DMS114 treated with DMSO at 0.1 percent for 48 hours (cell line): ENCODE data around the gene COL5A2.

Experiments used
- DNase-seq: peaks from one replicate; lab custom pipeline; 2025; ENCODE audit not compliant: unreplicated experiment; lab: John Stamatoyannopoulos, UW

COL5A2 gene

DNA sequence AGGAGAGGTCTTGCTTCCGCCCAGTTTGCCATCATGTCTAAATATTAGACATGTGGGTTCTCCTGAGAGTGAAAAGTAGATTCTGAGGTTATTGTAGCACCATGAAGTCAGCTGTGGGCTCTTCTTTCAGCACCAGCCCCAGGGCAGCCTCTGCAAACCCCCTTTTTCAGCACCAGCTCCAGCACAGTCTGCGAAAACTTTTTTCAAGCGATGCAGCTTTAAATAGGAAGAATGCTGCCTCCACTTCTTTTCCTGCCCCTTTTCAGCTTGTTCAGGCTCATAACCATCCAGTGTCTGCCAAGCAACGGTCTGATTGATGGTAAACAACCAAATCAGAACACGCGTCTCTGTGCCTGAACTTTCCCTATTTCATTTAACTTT, at the start of gene COL5A2:
COL5A2 (minus strand) TSS at position 192 of the 381 bp plus-strand sequence; CDS start at position 35, 157 bp downstream.
- peak; percentile 97 for DNase-seq

DNA sequence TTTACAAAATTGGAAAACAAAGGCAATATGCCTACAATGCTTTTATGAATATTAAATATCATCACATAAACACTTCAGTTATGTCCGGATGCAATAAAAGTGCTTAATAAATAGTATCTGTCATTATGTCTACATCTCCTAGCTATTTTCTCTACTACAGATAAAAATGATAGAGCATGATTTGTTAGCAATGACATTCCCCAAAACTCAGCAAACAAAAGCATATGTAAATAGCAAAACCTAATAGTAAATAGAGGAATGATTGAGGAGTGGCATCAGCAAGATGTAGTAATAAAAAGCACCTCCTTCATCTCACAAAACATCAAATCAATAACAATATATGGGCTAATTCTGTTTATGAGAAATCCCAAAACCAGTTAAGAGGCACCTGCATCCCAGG, 46.5 kb upstream of the COL5A2 start:
- DNase-seq, result no peak

DNA sequence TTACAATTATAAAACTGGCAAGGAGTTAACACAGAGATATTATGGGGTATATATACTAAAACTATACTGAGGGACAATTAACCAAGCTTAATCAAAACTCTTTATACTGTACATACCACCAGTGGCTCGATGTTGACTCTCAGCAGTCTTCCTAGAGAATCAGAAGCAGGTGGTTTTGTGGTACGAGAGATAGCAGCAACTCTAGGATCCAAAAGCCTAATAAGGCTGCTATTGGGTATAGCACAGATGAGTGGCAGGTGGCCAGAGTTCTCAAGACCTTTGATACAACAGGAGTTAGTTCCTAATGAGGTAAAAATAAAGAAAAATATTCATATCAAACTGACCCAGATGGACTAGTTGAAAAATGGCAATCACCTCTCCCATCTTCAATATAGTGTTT, 45.5 kb upstream of the COL5A2 start:
- no peak for DNase-seq

DNA sequence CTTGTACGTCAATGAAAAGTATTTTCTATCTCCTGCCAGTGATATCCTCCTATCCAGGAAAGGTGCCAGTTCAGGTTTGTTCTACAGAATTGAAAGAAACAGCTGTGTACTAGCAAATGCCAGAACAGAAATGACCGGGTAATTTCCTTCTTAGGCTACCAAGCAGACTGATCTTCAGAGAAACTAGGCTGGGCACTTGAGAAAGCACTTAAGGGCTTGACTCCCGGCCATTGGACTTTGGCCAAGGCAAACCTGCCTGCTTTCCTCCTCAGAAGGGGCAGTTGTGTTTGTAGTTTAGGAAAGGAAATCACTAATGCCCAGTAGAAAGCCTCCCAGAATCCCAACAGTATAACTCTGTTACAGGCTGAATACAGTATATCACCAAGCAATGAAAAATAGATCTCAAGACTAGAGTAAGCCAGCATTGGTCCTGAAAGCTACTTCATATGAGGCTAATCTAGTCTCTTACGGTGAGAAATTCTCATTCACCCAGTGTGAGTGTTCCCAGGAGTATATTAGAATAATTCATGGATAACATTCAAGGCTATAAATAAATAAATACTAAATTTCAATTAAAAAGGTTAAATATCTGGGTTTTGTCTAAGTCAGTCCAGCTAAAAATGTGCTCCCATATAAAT, 43.0 kb upstream of the COL5A2 start:
- no peak for DNase-seq

DNA sequence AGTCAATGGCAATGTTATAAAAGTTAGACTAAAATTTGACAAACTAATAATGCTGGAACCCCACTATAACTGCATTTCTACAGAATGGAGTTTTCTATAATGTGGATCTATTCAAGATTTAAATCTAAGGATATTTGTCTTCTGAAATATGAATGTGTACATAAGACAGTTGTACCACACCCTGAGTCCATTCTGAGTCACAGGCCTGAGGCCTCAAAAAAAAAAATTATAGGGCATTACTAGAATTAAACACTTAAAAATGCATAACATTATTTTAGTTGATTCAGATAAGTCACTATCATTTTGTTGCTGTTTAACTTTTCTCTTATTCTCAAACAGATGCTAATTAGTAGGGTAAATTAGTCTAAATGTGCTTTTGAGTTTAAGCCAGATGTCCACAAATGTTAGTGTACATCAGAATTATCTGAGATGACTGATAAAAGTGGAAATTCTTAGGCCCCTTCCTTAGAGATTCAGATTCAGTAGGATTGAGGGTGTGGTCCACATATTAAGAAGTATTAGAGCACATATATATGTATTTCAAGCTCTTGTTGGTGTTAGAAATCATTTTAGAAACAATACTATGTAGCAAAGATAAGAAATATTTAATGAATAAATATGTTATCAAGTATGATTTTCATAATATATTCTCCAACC, 42.4 kb upstream of the COL5A2 start:
- DNase-seq, result no peak

DNA sequence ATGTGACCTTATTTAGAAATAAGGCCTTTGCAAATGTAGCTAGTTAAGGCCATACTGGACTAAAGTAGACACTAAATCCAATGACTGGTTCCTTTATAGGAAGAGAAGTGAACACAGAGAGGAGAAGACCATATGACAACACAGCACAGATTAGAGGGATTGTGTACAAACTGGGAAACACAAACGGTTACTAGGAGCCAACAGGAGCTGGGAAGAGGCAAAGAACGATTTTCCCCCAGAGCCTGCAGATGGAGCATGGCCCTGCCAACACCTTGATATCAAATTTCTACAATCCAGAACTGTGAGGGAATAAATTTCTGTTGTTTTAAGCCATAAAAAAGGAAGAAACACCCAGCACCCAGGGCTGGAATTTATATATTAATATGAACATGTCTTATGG, 38.7 kb upstream of the COL5A2 start:
- DNase-seq, result no peak

DNA sequence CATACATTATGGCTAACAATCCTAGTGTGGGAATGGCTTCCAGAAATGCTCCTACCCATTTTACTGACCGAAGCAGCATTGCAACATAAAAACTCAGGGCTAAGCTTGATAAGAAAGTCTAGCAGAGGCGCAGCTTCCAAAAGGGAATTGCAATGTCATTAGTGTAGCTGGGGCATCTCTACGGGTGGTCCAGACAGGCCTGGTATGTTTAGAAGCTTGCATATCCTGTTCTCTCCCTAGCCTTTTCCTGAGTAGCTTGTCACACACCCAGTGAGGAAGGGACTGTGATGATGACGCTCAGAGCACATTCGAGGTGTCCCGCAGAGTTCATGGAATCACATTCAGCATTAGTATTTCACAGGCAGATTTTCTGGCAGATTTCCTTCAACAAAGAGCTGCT, 38.0 kb upstream of the COL5A2 start:
- DNase-seq, result peak; percentile 78

DNA sequence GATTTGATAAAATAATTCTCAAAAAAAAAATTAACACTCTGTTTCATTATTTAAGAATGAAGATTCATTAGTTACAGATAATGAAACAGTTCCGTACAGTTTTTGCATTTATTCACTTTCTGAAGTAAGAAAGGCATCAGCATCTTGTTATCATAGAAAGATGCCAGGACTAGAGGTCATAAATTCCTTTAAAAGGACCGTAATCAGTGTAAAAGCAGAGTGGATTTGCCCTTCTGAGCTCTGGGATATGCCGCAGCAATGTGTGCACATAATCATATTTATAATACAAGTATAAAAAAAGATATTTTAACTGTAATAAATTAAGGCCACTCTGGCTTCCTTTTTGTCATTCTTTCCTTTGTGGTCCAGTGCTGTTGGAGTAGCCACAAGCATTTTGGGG, 37.5 kb upstream of the COL5A2 start:
- no peak for DNase-seq

DNA sequence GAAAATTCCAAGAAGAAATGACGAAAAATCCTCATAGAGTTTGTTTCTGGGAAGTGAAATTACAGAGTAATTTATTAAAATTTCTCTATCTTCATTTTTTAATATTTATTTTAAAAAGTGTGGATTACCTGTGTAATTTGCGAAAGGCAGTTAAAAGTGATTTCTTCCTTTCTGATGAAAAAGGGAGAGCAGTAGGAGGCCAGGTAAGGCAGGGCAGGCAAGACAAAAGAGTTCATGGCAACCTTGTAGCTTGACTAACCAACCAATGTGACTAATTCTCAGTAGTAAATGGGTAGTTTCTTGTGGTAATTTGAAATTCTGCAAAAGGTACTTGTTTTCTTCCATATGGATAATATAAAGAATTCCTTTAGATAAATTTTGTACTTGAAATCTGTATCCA, 34.9 kb upstream of the COL5A2 start:
- no peak for DNase-seq

DNA sequence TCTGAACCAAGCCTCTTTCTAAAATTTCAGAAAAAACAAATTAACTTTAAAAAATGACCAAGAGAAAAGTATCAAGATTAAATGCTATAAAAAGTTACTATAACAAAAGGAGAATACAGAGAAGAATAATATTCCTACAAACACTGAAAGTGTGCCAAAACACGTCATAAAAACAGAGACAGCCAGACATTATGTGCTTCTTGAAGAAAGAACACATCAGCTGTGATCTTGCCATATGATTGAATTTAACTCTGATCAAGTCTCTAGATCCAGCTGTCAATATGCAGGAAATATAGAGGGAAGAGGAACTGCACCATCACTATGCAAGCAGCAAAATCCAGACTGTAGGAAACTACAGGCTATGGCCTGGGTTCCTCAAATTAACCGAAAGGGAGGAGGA, 33.7 kb upstream of the COL5A2 start:
- DNase-seq, result no peak

DNA sequence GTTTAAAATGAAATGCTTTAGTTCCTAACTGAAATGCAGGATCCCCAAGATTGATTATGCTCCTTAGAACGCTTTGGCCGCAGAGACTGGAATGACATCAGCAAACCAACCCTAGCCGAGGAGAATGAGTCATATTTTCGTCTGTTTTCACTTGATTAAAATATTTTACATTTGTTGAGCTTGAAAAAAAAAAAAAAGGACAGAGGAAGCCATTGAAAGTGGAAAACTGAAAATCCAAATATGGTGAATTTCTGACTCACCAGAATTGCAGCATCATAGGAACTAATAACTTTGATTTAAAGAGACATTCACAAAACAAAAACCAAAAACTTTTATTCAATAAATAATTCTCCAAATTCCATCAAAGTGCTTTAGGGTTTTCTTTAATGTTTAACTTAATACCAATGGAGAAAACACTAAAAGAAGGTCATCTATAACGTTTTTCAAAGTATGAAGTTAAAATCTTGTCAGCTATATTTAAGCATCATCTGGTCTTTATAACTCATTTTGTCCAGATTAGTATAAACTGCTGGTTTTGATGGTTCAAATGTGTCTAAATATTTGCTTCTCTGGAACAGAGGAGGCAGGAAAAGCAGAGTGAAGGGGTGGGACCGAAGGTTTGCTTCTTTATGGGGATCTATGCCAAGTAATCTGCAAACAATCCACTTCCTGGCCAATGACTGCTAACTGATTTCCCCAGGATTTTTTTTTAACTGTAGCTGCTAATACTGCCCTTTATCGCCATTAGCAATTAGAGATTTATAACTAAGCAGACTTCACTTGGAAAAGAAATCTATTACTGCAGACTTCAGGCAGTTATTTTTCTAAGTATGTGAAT, 30.9 kb upstream of the COL5A2 start:
- DNase-seq, result peak; percentile 70

DNA sequence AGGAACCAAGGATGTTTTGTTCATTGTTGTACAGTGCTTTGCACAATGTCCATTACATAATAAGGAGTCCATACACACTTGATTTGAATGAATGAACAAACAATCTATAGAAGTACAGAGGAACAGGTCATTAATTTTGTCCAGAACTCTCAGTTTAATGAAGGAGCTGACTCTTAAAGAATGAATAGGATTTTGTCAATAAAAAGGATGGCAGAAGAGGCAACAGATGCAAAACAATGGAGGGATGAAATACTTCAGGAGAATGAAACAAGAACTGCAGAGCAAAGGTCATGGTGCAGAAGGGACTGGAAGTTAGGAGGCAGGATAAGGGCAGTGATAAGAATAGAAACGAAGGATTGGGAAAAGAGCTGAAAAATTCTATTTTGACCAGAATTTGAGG, 28.7 kb upstream of the COL5A2 start:
- DNase-seq, result peak; percentile 89

DNA sequence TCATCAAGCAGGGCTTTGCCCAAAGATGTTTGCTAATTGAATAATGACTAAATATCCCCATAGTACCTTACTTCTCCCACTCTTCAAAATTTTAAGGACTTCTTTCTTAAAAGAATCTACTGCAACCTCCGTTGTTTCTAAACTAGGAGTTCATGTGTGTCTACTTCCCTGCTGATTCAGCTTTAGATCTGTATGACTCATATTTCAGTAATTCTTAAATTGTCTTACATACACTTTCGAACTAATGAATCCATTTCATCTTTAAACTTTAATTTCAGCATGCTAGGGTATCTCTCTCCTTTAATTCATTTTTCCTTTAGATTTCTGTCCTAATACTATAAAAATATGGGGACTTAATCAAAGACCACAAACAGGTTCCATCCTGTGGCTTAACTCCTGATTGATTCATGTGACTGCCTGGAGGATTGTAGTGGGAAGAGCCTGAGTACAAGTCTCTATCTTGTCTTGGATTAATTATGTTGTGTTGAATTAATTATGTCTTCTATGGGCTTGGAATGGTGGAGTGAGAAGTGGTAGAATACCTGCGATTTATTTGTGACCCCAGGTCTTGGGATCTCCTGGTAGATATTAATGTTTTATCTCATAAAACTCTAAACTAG, 24.9 kb upstream of the COL5A2 start:
- no peak for DNase-seq

DNA sequence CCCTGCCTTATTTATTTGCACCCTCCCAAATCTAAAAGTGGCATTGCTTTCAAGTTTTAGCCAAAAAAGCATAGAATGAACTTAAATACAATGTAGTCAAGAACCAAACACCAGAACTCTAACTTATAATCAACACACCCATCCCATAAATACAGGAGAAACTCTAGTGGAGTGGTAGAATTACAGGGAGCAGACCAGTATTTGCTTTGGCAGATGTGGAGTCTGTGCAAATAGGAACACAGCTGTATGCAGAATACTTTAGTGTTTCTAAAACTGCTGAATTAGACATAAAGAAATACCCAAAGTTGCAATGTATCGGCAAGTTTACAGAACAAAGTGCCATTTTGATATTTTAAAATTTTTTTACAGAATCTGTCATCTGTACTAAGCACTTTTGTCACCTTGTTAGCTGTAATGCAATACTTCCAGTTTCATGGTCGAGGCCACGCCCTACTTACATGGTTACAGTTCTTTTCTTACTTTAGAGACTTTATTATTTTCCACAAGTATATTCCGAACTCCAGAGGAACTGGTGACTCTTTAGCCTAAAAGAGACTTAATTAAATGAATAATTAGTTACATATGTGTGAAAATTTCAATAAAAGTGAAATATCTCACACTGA, 23.7 kb upstream of the COL5A2 start:
- DNase-seq, result peak; percentile 91

DNA sequence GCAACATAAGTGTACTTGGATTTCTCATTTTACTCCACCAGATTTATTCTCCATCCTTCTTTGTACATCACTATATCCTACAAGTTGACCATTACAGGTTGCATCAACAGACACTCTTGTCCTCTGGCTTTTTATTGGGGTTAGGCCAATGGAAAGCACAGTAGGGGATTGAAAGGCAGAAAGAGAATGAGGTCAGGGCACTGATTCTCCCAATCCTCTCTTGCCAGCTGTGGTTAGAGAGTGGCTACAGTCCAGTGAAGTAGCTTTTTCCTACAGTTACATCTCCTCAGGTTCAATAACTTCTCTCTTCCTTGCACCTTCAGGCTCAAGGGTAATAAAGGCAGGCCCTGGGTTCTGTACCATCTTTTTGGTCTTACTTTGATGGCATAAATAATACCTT, 20.2 kb upstream of the COL5A2 start:
- no peak for DNase-seq

DNA sequence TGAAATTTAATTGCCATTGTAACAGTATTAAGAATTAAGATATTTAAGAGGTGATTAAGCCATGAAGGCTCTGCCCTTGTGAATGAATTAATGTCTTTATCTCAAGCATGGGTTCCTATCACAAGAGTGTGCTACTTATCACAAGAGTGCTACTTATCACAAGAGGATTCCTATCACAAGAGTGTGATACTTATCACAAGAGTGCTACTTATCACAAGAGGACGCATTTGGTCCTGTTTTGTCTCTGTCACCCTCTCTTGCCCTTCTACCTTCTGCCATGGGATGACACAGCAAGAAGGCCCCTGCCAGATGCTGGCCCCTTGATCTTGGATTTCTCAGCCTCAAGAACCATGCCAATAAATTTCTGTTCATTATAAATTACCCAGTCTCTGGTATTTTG, 13.2 kb upstream of the COL5A2 start:
- DNase-seq, result no peak

DNA sequence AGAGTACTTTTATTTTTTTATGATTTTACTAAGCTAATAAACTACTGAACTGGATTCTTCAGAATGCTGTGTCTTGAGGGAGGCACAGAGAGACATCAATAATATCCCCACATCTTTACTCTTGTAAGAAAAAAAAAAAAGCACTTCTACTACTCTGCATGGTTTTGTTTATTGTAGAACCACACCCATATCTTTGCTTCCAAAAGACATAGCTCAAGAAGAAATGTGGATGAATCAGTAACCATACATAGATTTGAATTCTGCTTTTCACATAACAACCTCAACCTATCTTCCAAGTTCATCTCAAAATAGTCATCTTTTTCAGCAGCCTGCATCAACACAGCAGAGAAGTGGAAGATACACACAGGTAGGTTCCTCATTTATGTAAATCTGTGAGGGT, 12.2 kb upstream of the COL5A2 start:
- DNase-seq, result no peak

DNA sequence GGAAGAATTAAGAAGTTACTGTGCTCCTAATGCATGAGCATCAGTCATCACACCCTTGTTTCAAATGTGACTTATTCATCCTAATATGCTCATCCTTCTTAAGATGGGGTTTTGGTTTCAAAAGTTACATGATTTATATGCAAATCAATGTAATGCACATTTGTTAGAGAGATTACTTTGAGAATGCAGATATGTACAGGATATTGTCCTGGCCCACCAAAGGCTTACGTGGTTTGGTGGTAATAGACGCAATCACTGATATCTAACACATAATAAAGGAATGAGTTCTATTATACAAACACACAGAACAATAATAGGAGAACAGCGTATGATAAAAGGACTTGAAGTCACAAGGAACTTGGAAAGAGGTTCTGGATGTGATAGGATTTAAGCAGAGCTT, 11.1 kb upstream of the COL5A2 start:
- DNase-seq, result no peak

DNA sequence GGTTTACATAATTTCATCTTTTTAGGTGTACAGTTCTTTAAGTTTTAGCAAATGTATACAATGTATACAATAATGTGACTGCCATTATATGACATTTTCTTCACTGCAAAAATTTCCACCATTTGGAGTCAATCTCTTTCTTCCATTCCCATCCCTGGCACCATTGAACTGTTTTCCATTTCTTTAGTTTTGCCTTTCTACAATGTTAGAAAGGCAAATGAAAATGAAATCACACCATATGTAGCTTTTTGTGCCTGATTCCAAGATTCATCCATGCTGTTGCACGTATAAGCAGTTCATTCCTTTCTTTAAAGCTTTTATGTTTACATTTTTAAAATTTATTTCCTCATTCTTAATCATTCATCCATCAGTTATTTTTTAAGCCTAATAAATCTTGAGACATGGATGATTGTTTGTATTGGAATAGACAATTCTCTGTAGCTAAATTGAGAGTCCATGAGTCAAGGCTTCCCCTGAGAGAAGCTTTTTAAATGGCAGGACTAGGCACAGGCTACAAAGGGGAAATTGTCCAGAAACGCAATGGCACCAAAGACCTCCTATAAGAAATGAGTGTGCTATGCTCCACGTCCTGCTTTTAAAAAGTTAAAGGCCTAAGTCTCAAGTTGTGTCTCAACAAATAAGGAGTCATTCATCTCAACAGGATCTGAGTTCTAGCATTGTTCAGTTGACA, 8.7 kb upstream of the COL5A2 start:
- no peak for DNase-seq

DNA sequence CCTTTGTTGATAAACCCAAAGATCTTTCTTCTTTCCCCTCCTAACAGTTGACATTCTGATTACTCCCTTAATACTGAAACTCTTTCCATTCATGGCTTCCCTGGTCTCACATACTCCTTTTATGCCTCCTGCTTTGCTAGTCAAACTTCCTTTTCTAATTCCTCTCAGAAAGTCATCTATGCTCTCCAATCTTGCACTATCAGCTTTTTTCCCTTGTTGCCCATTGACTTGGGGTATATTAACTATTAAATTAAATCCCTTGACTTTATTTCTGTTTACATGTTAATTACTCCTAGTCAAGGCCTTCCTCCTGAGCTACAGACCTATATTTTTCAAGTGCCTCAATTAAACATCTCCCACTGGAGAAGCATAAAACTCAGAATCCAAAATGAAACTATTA, 3.6 kb upstream of the COL5A2 start:
- DNase-seq, result no peak

DNA sequence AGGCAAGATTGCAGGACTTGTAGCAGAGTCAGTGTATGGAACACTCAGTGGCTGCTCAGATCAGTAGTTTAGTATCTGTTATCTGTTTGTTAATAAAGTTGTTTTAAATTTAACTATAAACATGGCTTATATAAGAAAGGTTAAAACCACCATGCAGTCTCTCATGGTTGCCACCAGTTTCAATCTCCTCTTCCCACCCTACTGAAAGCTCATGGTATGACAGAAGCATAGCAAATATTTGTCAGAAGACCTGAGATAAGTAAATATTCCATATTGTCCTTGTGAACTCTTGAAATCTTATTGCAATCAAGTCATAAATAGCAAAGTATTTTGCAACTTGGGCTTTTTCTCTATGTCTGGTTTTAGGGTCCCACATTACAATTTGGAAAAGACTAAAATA, 2.1 kb upstream of the COL5A2 start:
- no peak for DNase-seq
